ENCODE data around the gene C20orf144.

Gene C20orf144

GRCh38 chr20:33681728-33682353 is 19.7 kb downstream of the C20orf144 start:
- H3K4me3 ChIP-seq (ENCODE audit: low read depth, low read length) = no peak overlapping the region

GRCh38 chr20:33684533-33685327 is 22.6 kb downstream of the C20orf144 start:
- peak overlapping the region; percentile 62 for H3K4me3 ChIP-seq (ENCODE audit: low read depth, low read length)
- TF ChIP-seq CTCF (IDR thresholded peaks at IDR 0.05; ENCODE audit: low read depth, low read length) = no peak

More at GRCh38 chr20:33681728-33682353, 19.7 kb downstream of the C20orf144 start:
- TF ChIP-seq CTCF (IDR thresholded peaks at IDR 0.05; ENCODE audit: low read depth, low read length) = no peak

- no peak for TF ChIP-seq CTCF (IDR thresholded peaks at IDR 0.05; ENCODE audit: low read depth, low read length)
- peak overlapping the region; percentile 62 for H3K4me3 ChIP-seq (ENCODE audit: low read depth, low read length)
Measured at GRCh38 chr20:33685328-33686099, 23.4 kb downstream of the C20orf144 start.

GRCh38 chr20:33686100-33686983 is 24.2 kb downstream of the C20orf144 start, which contains the start of gene E2F1:
TSS of gene E2F1 (minus strand) at chr20:33686385. CDS start at chr20:33686264, 121 bp downstream.
- peak within 1 kb of the TSS; percentile 62 for H3K4me3 ChIP-seq (ENCODE audit: low read depth, low read length)
- no peak for TF ChIP-seq CTCF (IDR thresholded peaks at IDR 0.05; ENCODE audit: low read depth, low read length)

- TF ChIP-seq CTCF (IDR thresholded peaks at IDR 0.05; ENCODE audit: low read depth, low read length) = no peak
- peak overlapping the region; percentile 48 for H3K4me3 ChIP-seq (ENCODE audit: low read depth, low read length)
Measured at GRCh38 chr20:33686984-33687366, 24.8 kb downstream of the C20orf144 start.

- TF ChIP-seq CTCF (IDR thresholded peaks at IDR 0.05; ENCODE audit: low read depth, low read length) = no peak
- H3K4me3 ChIP-seq (ENCODE audit: low read depth, low read length) = no peak overlapping the region
Measured at GRCh38 chr20:33687370-33687915, 25.3 kb downstream of the C20orf144 start.

Measured in WI38 (cell line).